H1 (cell line): ENCODE results near the gene STX19. TPM values are rescaled to one million over a fixed set of nuclear protein-coding genes. Genes with fewer than 3 reads are reported as not detected.

ENCODE experiments used
- CTCF ChIA-PET: fragments of 300-600 bp; sonication (Branson Sonifier 250); formaldehyde crosslinking; loops from one replicate; lab custom pipeline; 2021; ENCODE audit not compliant: partially characterized antibody; lab: Charles Lee
- POLR2A ChIA-PET: fragments of 300-600 bp; sonication (Branson Sonifier 250); formaldehyde crosslinking; loops from one replicate; lab custom pipeline; 2021; ENCODE audit warnings: inconsistent platforms; ENCODE audit not compliant: partially characterized antibody; lab: Charles Lee
- DNase-seq, 2 experiments: peaks; one replicate each; pipeline versions ENCODE4 v3.0.0 to v3.0.0-alpha.2; 2010 to 2022; ENCODE audit warnings: low spot score in 2 of 2, low read depth in 1 of 2, mixed read lengths in 1 of 2
- FAIRE-seq: peaks from 2 replicates; lab custom pipeline; 2011; peaks lifted over from hg19 to GRCh38; lab: Jason Lieb, UNC
- H2AFZ ChIP-seq: 2 replicates; pipeline ENCODE4 v1.8.1; 2012; ENCODE audit warnings: low read length, inconsistent platforms
- H2AK5ac ChIP-seq: 2 replicates; pipeline ENCODE4 v1.6.1; 2013; ENCODE audit warnings: low read depth, low read length
- H2BK120ac ChIP-seq: replicated peaks from 2 replicates; pipeline ENCODE3; 2013; ENCODE audit warnings: low read depth, low read length, inconsistent platforms
- H2BK12ac ChIP-seq: 2 replicates; pipeline ENCODE4 v1.6.1; 2013; ENCODE audit warnings: low read depth, low read length
- H2BK15ac ChIP-seq: 2 replicates; pipeline ENCODE4 v1.6.1; 2013; ENCODE audit warnings: low read length
- H2BK20ac ChIP-seq: 2 replicates; pipeline ENCODE4 v1.6.1; 2013; ENCODE audit warnings: low read length
- H2BK5ac ChIP-seq: 2 replicates; pipeline ENCODE4 v1.6.1; 2013; ENCODE audit warnings: low read depth, low read length
- H3K14ac ChIP-seq: 2 replicates; pipeline ENCODE4 v1.6.1; 2013; ENCODE audit warnings: inconsistent platforms; ENCODE audit not compliant: insufficient read length
- H3K18ac ChIP-seq: 2 replicates; pipeline ENCODE4 v1.6.1; 2013; ENCODE audit warnings: low read length; ENCODE audit errors: extremely low read depth
- H3K23ac ChIP-seq: 2 replicates; pipeline ENCODE4 v1.6.1; 2013; ENCODE audit warnings: inconsistent platforms; ENCODE audit not compliant: insufficient read length
- H3K23me2 ChIP-seq: 2 replicates; pipeline ENCODE4 v1.6.1; 2013; ENCODE audit warnings: low read depth, low read length
- H3K27ac ChIP-seq: 2 replicates; pipeline ENCODE4 v1.6.1; 2011; ENCODE audit warnings: low read depth, low read length, inconsistent platforms
- H3K27me3 ChIP-seq, 4 experiments: replicated peaks in 1 of 4; 1 replicate in 1 of 4; 2 replicates in 3 of 4; pipeline versions ENCODE4 v1.6.1 to v1.8.1; 2011 to 2013; ENCODE audit warnings: low read length in 3 of 4, mild to moderate bottlenecking in 3 of 4, inconsistent platforms in 2 of 4, mixed read lengths in 2 of 4, moderate library complexity in 1 of 4; ENCODE audit not compliant: control insufficient read depth in 3 of 4, insufficient read depth in 3 of 4; ENCODE audit errors: extremely low read depth in 1 of 4
- H3K36me3 ChIP-seq, 4 experiments: 2 replicates each; pipeline versions ENCODE4 v1.6.1 to v1.8.1; 2011 to 2013; ENCODE audit warnings: mild to moderate bottlenecking in 4 of 4, low read length in 3 of 4, moderate library complexity in 2 of 4, control low read depth in 1 of 4, inconsistent platforms in 1 of 4; ENCODE audit not compliant: insufficient read depth in 4 of 4, control insufficient read depth in 2 of 4
- H3K4ac ChIP-seq: replicated peaks from 2 replicates; pipeline ENCODE3; 2013; ENCODE audit warnings: low read length, low read depth, mixed read lengths, inconsistent platforms; ENCODE audit not compliant: insufficient read length
- H3K4me1 ChIP-seq, 4 experiments: replicated peaks in 1 of 4; 1 replicate in 1 of 4; 2 replicates in 3 of 4; pipeline versions ENCODE4 v1.6.1 to v1.8.1; 2011 to 2013; ENCODE audit warnings: low read length in 3 of 4, inconsistent platforms in 2 of 4, mixed read lengths in 1 of 4; ENCODE audit not compliant: insufficient read depth in 4 of 4, control insufficient read depth in 3 of 4
- H3K4me2 ChIP-seq, 2 experiments: 2 replicates each; pipeline versions ENCODE4 v1.6.1 to v1.8.1; 2011 to 2013; ENCODE audit warnings: low read depth in 2 of 2, low read length in 2 of 2, control low read depth in 1 of 2, inconsistent platforms in 1 of 2, mild to moderate bottlenecking in 1 of 2; ENCODE audit not compliant: insufficient read depth in 1 of 2
- H3K4me3 ChIP-seq, 4 experiments: fragments of 200-600, 300-600 bp in 1 of 4; sonication (generic), shearing (Covaris generic), sonication (Bioruptor Twin) in 1 of 4; 2 replicates each; pipeline versions ENCODE4 v1.5.1 to v1.8.1; 2011 to 2016; ENCODE audit warnings: low read length in 4 of 4, low read depth in 3 of 4, control low read depth in 2 of 4, inconsistent platforms in 2 of 4, mild to moderate bottlenecking in 2 of 4, mixed read lengths in 1 of 4, moderate library complexity in 1 of 4; ENCODE audit not compliant: insufficient read depth in 2 of 4; ENCODE audit errors: extremely low read depth in 1 of 4
- H3K56ac ChIP-seq: replicated peaks from 2 replicates; pipeline ENCODE3; 2013; ENCODE audit warnings: low read depth, mild to moderate bottlenecking, mixed read lengths, low read length, inconsistent platforms; ENCODE audit not compliant: insufficient read length
- H3K79me1 ChIP-seq: 2 replicates; pipeline ENCODE4 v1.6.1; 2013; ENCODE audit warnings: low read depth, low read length, control low read depth
- H3K79me2 ChIP-seq, 2 experiments: 2 replicates each; pipeline versions ENCODE4 v1.6.1 to v1.8.1; 2012 to 2013; ENCODE audit warnings: low read length in 2 of 2, mild to moderate bottlenecking in 2 of 2, inconsistent platforms in 1 of 2; ENCODE audit not compliant: insufficient read depth in 2 of 2, control insufficient read depth in 1 of 2
- H3K9ac ChIP-seq, 4 experiments: replicated peaks in 1 of 4; 1 replicate in 1 of 4; 2 replicates in 3 of 4; pipeline versions ENCODE4 v1.6.1 to v1.8.1; 2011 to 2013; ENCODE audit warnings: low read depth in 3 of 4, low read length in 3 of 4, control low read depth in 2 of 4, mild to moderate bottlenecking in 2 of 4, moderate library complexity in 2 of 4, inconsistent platforms in 1 of 4; ENCODE audit errors: extremely low read depth in 1 of 4
- H3K9me3 ChIP-seq, 2 experiments: 2 replicates each; pipeline versions ENCODE4 v1.6.1 to v1.8.1; 2012 to 2013; ENCODE audit warnings: mild to moderate bottlenecking in 2 of 2, moderate library complexity in 2 of 2, control low read depth in 1 of 2, inconsistent platforms in 1 of 2, low read depth in 1 of 2, low read length in 1 of 2, mixed read lengths in 1 of 2; ENCODE audit not compliant: insufficient read depth in 2 of 2
- H4K20me1 ChIP-seq, 2 experiments: replicated peaks in 1 of 2; 2 replicates each; pipeline versions ENCODE3 to v1.8.1; 2011 to 2013; ENCODE audit warnings: inconsistent platforms in 2 of 2, low read length in 2 of 2, mild to moderate bottlenecking in 1 of 2; ENCODE audit not compliant: insufficient read depth in 2 of 2, control insufficient read depth in 1 of 2
- H4K5ac ChIP-seq: 2 replicates; pipeline ENCODE4 v1.6.1; 2013; ENCODE audit warnings: low read length, low read depth, mixed read lengths, inconsistent platforms; ENCODE audit not compliant: insufficient read length
- H4K8ac ChIP-seq: 2 replicates; pipeline ENCODE4 v1.8.0; 2013; ENCODE audit warnings: mild to moderate bottlenecking, moderate library complexity, low read length, inconsistent platforms; ENCODE audit not compliant: insufficient read depth; ENCODE audit errors: extremely low read depth
- H4K91ac ChIP-seq: replicated peaks from 2 replicates; pipeline ENCODE3; 2013; ENCODE audit warnings: low read length, mixed read lengths, inconsistent platforms; ENCODE audit not compliant: insufficient read length
- BCL11A ChIP-seq, 2 experiments: IDR thresholded peaks; one replicate each; pipeline ENCODE4 v1.6.1; 2011; ENCODE audit warnings: low read depth in 2 of 2, low read length in 2 of 2, mild to moderate bottlenecking in 2 of 2
- CTBP2 ChIP-seq: IDR thresholded peaks from 2 replicates; pipeline ENCODE4 v1.7.0; 2011; ENCODE audit warnings: borderline replicate concordance, mild to moderate bottlenecking, moderate library complexity, mixed read lengths, low read length; ENCODE audit not compliant: insufficient read depth, insufficient read length
- GABPA ChIP-seq: IDR thresholded peaks from 2 replicates; pipeline ENCODE4 v1.6.1; 2011; ENCODE audit warnings: mild to moderate bottlenecking, low read length, moderate library complexity, borderline replicate concordance; ENCODE audit not compliant: insufficient read depth
- JUND ChIP-seq: IDR thresholded peaks from 2 replicates; pipeline ENCODE4 v1.6.1; 2011; ENCODE audit warnings: mild to moderate bottlenecking, improper control_type of control experiment, low read length
- KDM4A ChIP-seq: IDR thresholded peaks from one replicate; pipeline ENCODE4 v1.7.1; 2012; ENCODE audit warnings: low read depth, mild to moderate bottlenecking, moderate library complexity, low read length, inconsistent platforms; ENCODE audit not compliant: severe bottlenecking
- MAFK ChIP-seq: IDR thresholded peaks from 2 replicates; pipeline ENCODE4 v1.6.1; 2012; ENCODE audit warnings: low read depth, mild to moderate bottlenecking, improper control_type of control experiment, low read length
- POLR2AphosphoS5 ChIP-seq: IDR thresholded peaks from 2 replicates; pipeline ENCODE4 v1.6.1; 2011; ENCODE audit warnings: low read depth, low read length
- POU5F1 ChIP-seq: IDR thresholded peaks from 2 replicates; pipeline ENCODE4 v1.6.1; 2011; ENCODE audit warnings: low read depth, mild to moderate bottlenecking, low read length, moderate library complexity
- SP2 ChIP-seq: IDR thresholded peaks from 2 replicates; pipeline ENCODE4 v1.6.1; 2012; ENCODE audit warnings: mild to moderate bottlenecking, low read length, inconsistent platforms
- SUZ12 ChIP-seq: fragments of 200-600 bp; sonication (generic); IDR thresholded peaks from 2 replicates; pipeline ENCODE4 v1.6.1; 2012; ENCODE audit warnings: mild to moderate bottlenecking, inconsistent platforms, low read length, moderate library complexity, mixed read lengths
- USF2 ChIP-seq: IDR thresholded peaks from 2 replicates; pipeline ENCODE4 v1.6.1; 2011; ENCODE audit warnings: low read length, improper control_type of control experiment
- ZNF274 ChIP-seq: IDR thresholded peaks from 2 replicates; pipeline ENCODE4 v1.7.0; 2012; ENCODE audit warnings: low read length, borderline replicate concordance; ENCODE audit errors: extremely low read depth
- WGBS, 2 experiments: shearing (Covaris generic) in 1 of 2; methylation state at CpG; one replicate each; pipeline versions ENCODE4 v1.1.6 to v1.1.7; 2013 to 2015; ENCODE audit warnings: low lambda C conversion rate in 2 of 2, mixed read lengths in 2 of 2, inconsistent platforms in 1 of 2, low coverage in 1 of 2, missing lambda C conversion rate in 1 of 2; ENCODE audit not compliant: insufficient replicate concordance in 2 of 2, insufficient coverage in 1 of 2, insufficient read length in 1 of 2; ENCODE audit errors: extremely low coverage in 1 of 2, missing lambda C conversion rate in 1 of 2; 5-methylcytosine and 5-hydroxymethylcytosine counted together
- polyA plus RNA-seq, 7 experiments: library from polyadenylated mRNA; depleted of rRNA in 3 of 7; stranded (reverse) in 5 of 7; unstranded in 2 of 7; fragments of >200 nt in 5 of 7; fragments of 200-250 nt in 2 of 7; gene quantifications; 1 replicate in 5 of 7; 2 replicates in 1 of 7; 4 replicates in 1 of 7; pipeline versions ENCODE4 v1.2.1 to v1.2.3, GENCODE V29; 2011 to 2013; ENCODE audit warnings: missing spikeins in 2 of 7, mixed read lengths in 2 of 7
- total RNA-seq: library from RNA; stranded (reverse); fragmentation: NEBNext Ultra II Directional; extraction: Animal tissue kit (Norgen Biotek cat#: 25700); gene quantifications from 2 replicates; pipeline ENCODE4 v1.2.1, GENCODE V29; 2021

The STX19 gene
- total and polyA plus RNA-seq, 2 of the 8 experiments (the other 6 are each of a cell fraction or from before 2014, with no cell fraction given): not detected

GRCh38 chr3:93984618-93985017 lies 43.8 kb downstream of the STX19 start:
- Histone ChIP-seq H3K14ac (no peak overlapping the region), H3K27me3 (no peaks in the 10 kb centered on the region), H3K23ac (no peak overlapping the region), H3K56ac (no peak overlapping the region), H3K79me2 (peaks cover 0 to 38% of the 10 kb centered on the region in 2 experiments; a peak in 2 of 4 replicates), H3K18ac (no peak overlapping the region), H4K20me1 (no peaks in the 10 kb centered on the region), H2BK120ac (no peak overlapping the region), H2BK20ac (no peak overlapping the region), H3K4me3 (no peak overlapping the region), H2BK5ac (no peak overlapping the region), H3K4me1 (peaks cover 0 to 3% (median 0%) of the 10 kb centered on the region in 4 experiments; a peak in 1 of 7 replicates), H3K4me2 (no peak overlapping the region), H3K23me2 (no peaks in the 10 kb centered on the region), H4K5ac (no peak overlapping the region), H4K91ac (no peak overlapping the region), H3K27ac (no peak overlapping the region), H3K36me3 (no peaks in the 10 kb centered on the region), H3K79me1 (no peaks in the 10 kb centered on the region; the same call in 1 of the 2 replicates), H2BK15ac (no peak overlapping the region), H2AK5ac (no peak overlapping the region), H3K9ac (no peak overlapping the region), H4K8ac (no peak overlapping the region), H2AFZ (no peak overlapping the region), H3K9me3 (no peaks in the 10 kb centered on the region), H2BK12ac (no peak overlapping the region), H3K4ac (no peak overlapping the region)
- DNase-seq (no peak), FAIRE-seq (no peak)
- ChIA-PET POLR2A (no interaction called here), CTCF (no interaction called here)
- 85% methylated on average over 5 of the region's 5 CpGs; no CpG with 5 or more reads in 1 of the 2 experiments for WGBS, 2 experiments
- TF ChIP-seq USF2 (no peak), POLR2AphosphoS5 (no peak), POU5F1 (no peak), JUND (no peak), KDM4A (no peak), BCL11A (IDR thresholded peaks at IDR 0.05; ENCODE audit: low read depth in 2 of 2, low read length in 2 of 2) (no peak), SP2 (no peak), SUZ12 (no peak), GABPA (no peak), MAFK (no peak), CTBP2 (no peak), ZNF274 (no peak)
